ENCODE results near the gene CHMP4A.
"Not testable (repeated sequence)": the region's sequence is repeated elsewhere in the genome, so short reads cannot be mapped to it uniquely, and the experiment has no call there.

The CHMP4A gene

DNA sequence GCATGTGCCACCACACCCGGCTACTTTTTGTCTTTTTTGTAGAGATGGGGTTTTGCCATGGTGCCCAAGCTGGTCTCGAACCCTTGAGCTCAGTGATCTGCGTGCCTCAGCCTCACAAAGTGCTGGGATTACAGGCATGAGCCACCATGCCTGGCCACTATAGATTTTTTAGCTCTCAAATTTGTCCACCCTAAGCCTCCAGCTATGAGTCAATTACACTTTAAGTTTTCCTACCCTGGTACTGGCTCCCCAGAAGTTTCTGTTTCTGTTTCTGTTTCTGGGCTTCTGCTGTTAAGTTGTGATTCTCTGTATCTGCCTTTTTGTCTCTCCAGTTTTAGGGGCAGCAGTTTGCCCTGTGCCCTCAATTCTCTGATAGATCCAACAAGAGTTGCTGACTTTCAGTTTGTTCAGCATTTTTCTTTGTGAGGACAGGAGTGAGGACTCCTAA, 33.5 kb upstream of the CHMP4A start:
- DNase-seq, result no peak

DNA sequence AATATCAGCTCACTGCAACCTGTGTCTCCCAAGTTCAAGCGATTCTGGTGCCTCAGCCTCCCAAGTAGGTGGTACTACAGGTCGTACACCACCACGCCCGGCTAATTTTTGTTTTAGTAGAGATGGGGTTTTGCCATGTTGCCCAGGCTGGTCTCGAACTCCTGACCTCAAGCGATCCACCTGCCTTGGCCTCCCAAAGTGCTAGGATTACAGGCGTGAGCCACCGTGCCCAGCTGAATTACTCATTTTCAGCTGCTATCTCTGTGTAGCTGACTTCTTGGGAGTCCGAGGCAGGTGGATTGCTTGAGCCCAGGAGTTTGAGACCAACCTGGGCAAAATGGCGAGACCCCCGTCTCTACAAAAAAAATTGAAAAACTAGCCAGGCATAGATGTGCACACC, 32.1 kb upstream of the CHMP4A start:
- not testable (repeated sequence) for DNase-seq

- peak; percentile 50 for DNase-seq
These were observed 30.1 kb upstream of the CHMP4A start for GRCh38 chr14:24243336-24243836.

DNA sequence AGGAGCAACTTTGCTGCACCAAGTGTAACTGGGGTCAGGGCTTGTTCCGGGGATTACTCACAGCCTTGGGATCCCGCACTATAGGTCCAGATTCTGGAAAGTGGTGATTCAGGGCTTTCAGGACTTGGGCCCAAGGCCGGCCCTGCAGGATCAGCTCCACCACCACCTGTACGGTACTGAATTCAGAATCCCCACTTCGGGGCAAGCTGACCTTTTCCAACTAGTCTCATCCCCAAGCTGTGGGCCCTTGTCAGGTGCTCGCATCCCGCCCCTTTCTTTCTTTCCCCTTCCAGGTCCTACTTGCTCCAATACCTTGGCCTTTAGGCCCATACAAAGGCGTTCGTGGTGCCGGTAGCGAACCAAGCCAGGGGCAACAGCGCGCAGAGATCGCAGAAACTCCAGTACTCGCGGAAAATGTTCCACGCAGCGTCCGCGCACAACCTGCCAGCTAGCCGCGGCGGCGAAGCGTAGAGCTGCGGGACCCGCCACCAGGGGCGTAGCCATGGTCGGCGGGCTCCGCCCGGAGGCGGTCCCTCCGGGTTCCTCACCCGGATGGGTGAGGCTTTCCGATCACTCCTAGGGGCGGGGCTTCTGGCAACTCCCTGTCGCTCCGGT, 28.6 kb upstream of the CHMP4A start:
- peak; percentile 92 for DNase-seq

DNA sequence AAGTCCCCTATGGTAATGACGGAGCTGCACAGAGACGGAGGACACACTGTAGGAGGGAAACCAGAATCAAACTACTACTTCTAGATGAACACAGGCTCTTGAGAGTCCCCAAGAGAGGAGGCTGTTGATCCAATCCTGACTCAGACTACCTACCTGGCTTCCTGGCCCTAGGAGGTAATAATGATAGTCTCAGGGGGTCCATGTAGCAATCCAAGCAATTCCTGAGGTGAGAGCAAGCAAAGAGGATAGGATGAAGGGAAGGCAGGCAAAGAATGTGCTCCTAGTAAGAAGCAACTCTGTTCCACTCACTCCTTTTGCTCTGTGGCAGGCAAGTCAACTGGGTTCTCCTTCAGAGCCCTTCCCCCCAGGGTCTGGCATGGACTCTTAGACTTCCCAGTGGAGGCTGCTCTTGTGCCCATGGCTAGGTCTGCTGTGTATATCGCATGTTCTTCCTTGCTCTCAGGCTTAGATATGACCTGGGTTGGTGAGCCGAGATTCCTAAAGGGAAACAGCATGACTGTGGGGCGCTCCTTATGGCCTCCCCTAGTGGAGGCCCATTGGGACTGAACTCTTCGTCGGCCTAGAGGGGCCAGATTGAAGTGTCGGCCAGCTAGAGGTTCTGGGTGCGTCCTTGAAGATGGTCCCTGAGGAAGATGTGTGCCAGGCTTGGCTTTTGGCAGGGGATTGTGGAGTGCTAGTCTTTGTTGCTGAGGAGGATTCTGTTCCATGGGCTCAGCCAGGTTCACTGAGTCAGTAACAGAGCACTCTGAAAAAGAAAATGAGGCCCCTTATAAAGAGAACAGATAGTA, 27.0 kb upstream of the CHMP4A start:
- no peak for DNase-seq

GRCh38 chr14:24238527-24239037, 25.3 kb upstream of the CHMP4A start:
- no peak for DNase-seq

GRCh38 chr14:24238123-24238522, 24.8 kb upstream of the CHMP4A start:
- DNase-seq, result no peak

DNA sequence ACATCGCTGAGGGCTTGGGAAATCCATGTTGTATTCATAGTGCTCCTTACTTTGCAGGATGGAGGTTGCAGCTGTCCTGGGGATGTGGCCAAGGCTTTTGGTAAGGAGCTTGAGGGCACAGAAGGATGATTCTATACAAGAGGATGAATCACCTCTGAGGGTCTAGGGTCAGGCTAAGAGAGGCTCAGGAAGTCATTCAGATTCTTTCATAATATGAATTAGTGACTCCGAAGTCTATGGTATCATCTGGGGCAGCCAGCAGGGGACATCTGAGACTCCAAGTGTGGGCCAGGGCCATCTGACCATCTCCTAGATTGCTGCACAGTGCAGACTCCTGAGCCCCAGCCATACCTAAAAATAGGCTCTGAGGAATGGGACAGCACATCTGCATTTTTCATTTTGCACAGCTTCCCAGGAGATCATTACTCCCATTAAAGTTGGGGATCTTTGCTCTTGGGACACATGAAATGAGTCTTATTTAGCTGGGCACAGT, 24.2 kb upstream of the CHMP4A start:
- no peak for DNase-seq

GRCh38 chr14:24236689-24237462, 23.6 kb upstream of the CHMP4A start:
- DNase-seq, result no peak

GRCh38 chr14:24235804-24236688, 22.8 kb upstream of the CHMP4A start:
- DNase-seq, result no peak

- no peak for DNase-seq
These were observed 21.1 kb upstream of the CHMP4A start for GRCh38 chr14:24234095-24235005.

GRCh38 chr14:24233538-24233866, 20.2 kb upstream of the CHMP4A start:
- DNase-seq, result no peak

GRCh38 chr14:24232645-24233537, 19.6 kb upstream of the CHMP4A start, which contains the start of gene GMPR2:
TSS of gene GMPR2 (plus strand) at chr14:24232929. CDS start at chr14:24233254, 325 bp downstream.
- no peak for DNase-seq

DNA sequence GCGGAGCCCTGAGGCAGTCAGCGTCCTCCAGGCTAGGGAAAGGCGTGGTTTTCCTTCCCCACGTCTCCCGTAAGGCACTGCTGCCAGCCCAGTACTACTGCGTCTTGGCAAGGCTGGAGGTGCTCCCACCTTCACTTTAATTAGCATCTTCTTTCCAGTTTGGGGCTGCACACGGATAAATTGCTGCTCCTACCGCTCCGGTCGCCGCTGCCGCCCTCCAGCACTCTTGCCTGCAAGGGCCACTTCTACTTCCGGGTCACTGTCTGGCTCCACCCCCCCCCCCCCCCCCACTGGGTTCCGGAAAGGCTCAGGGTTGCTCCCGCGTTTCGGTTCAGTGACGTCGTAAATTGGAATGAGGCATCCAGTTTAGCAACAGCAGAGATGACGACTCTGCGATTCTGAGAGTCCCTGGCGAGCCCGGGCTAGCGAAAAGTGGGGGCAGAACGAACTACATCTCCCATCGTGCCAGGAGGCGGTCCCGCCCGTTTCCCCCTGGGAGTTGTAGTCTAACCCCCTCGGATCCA, 18.9 kb upstream of the CHMP4A start, which contains the start of gene NEDD8:
Gene NEDD8 (minus strand): TSS at position 247 of the 524 bp plus-strand sequence. CDS start 100 bp downstream, at position 147.
- peak; percentile 98 for DNase-seq

- no peak for DNase-seq
These were observed 18.2 kb upstream of the CHMP4A start for GRCh38 chr14:24231263-24232120.

DNA sequence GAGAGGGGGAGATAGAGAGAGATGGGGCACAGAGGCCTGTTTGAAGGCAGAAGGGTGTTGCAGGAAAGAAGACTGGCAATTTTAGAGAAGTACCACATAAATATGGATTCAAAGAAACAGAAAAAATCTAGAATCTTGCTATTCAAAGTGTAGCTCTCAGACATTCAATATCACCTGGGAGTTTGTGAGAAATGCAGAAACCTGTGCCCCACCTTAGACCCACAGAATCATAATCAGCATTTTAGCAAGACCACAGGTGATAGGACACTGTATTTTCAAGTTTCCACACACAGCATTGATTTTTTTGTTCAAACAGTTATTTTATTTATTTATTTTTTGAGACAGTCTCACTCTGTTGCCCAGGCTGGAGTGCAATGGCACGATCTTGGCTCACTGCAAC, 15.6 kb upstream of the CHMP4A start:
- no peak for DNase-seq

DNA sequence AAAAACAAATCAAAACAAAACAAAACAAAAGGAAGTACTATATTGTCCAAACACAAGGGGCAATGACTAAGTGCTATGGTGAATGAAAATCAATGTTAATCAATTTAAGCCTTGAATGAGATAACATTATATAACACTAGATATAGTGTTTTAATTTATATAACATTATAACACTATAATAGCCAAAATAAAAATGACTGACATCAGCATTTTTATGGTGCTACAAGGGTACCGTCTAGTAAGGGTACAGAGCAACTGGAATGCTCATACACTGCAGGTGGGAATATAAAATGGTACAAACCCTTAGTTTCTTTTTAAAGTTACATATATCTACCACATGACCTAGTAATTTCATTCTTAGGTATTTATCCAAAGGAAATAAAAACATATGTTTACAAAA, 13.2 kb upstream of the CHMP4A start:
- no peak for DNase-seq

- peak; percentile 92 for DNase-seq
These were observed 11.4 kb upstream of the CHMP4A start for GRCh38 chr14:24224618-24225071.
